HFF-Myc (cell line): ENCODE results near the gene IMPDH1.

Experiments used
- DNase-seq: peaks from one replicate; pipeline ENCODE4 v3.0.0-alpha.2; 2011; ENCODE audit warnings: low read depth; ENCODE audit errors: extremely low read depth
- H3K4me3 ChIP-seq: replicated peaks from 2 replicates; pipeline ENCODE4 v1.5.1; 2011; ENCODE audit warnings: low read depth, mild to moderate bottlenecking, control low read depth, low read length
- CTCF ChIP-seq: IDR thresholded peaks from 2 replicates; pipeline ENCODE4 v1.5.1; 2012; ENCODE audit warnings: mild to moderate bottlenecking, low read depth, low read length, control low read depth; ENCODE audit errors: missing control alignments

The IMPDH1 gene

GRCh38 chr7:128370491-128370890 lies 39.3 kb downstream of the IMPDH1 start:
- DNase-seq = no peak
- TF ChIP-seq CTCF = no peak
- no peak overlapping the region for H3K4me3 ChIP-seq

- DNase-seq = no peak
- TF ChIP-seq CTCF = no peak
- H3K4me3 ChIP-seq = no peak overlapping the region
Measured at GRCh38 chr7:128366986-128367385, 42.8 kb downstream of the IMPDH1 start.

DNA sequence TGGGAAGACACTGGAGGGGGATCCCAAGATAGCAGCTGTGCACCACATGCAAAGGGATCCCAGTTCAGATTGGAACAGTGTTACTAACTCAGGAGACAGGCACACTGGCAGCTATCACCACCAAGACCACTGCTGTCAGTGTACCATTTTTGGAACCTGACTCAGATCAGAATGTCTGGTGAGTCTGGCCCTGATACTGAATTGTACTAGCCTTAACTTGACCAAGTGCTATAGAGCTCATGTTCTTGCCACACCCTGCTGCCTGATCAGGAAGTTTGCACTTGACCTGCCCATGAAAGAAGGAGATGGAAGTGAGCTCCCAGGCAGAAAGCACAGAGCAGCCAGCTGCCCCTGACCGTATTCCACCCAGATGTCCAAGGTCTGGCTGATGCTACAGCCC lies 43.5 kb downstream of the IMPDH1 start:
- TF ChIP-seq CTCF = no peak
- no peak for DNase-seq
- H3K4me3 ChIP-seq = no peak overlapping the region

- H3K4me3 ChIP-seq = no peak overlapping the region
- no peak for DNase-seq
- no peak for TF ChIP-seq CTCF
Measured at GRCh38 chr7:128365432-128365831, 44.4 kb downstream of the IMPDH1 start.

- no peak overlapping the region for H3K4me3 ChIP-seq
- TF ChIP-seq CTCF = no peak
- no peak for DNase-seq
Measured at GRCh38 chr7:128364166-128364870, 45.5 kb downstream of the IMPDH1 start.

DNA sequence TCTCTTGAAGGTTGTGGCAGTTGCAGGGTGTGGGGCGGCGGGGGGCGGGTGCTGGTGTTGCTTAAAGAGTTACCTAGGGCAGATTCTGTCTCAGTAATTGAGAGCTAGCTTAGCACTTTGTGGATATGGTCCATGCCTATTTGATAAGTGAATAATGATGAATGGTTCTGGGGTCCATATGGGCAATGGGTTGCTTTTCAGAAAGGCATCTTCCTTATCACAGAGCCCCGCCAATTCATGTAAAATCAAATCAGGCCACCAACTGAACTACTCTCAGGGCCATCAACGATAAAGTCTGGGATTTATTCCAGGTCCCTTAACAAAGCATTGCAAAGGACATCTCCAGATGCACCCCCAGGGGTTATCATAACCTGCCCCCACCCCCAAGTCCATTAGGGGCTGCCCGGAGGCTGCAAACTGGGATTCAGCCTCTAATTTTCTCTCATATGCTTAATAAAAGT lies 46.5 kb downstream of the IMPDH1 start:
- TF ChIP-seq CTCF = no peak
- H3K4me3 ChIP-seq = no peak overlapping the region
- DNase-seq = no peak

GRCh38 chr7:128362670-128363069 lies 47.1 kb downstream of the IMPDH1 start:
- DNase-seq = no peak
- TF ChIP-seq CTCF = no peak
- no peak overlapping the region for H3K4me3 ChIP-seq
